SK-N-SH (cell line): ENCODE results near the gene CR1. TPM values are rescaled to one million over a fixed set of nuclear protein-coding genes. Genes with fewer than 3 reads are reported as not detected.

ENCODE experiments used
- CTCF ChIA-PET: fragments of 300-600, 350-600 bp; formaldehyde crosslinking; extraction: SDS; loops from one replicate; lab custom pipeline; 2021; lab: Yijun Ruan, JAX
- POLR2A ChIA-PET: fragments of 350-600 bp; sonication (Branson Sonifier 250); formaldehyde crosslinking; extraction: SDS; loops from one replicate; lab custom pipeline; 2020; ENCODE audit warnings: antibody characterized with exemption, inconsistent platforms; lab: Yijun Ruan, JAX
- DNase-seq: peaks from one replicate; pipeline ENCODE4 v3.0.0; 2012
- H2AFZ ChIP-seq: fragments of 200-600 bp; sonication (generic); 2 replicates; pipeline ENCODE4 v1.8.1; 2016; ENCODE audit warnings: antibody characterized with exemption, mild to moderate bottlenecking, low read depth
- H3F3A ChIP-seq: fragments of 200-600 bp; sonication (generic); replicated peaks from 2 replicates; pipeline ENCODE3; 2016; ENCODE audit warnings: antibody characterized with exemption, mild to moderate bottlenecking; ENCODE audit not compliant: insufficient read depth
- H3K27ac ChIP-seq, 2 experiments: fragments of 200-500 bp in 1 of 2; fragments of 200-600 bp in 1 of 2; sonication (Bioruptor generic) in 1 of 2; sonication (generic), shearing (Covaris generic) in 1 of 2; 2 replicates each; pipeline versions ENCODE4 v1.5.1 to v1.6.1; 2014 to 2016; ENCODE audit warnings: low read depth in 2 of 2, inconsistent platforms in 1 of 2, low read length in 1 of 2, mild to moderate bottlenecking in 1 of 2, mixed read lengths in 1 of 2
- H3K27me3 ChIP-seq: fragments of 200-600 bp; sonication (generic), shearing (Covaris generic); 2 replicates; pipeline ENCODE4 v1.6.1; 2016; ENCODE audit warnings: mixed run types; ENCODE audit not compliant: insufficient read depth
- H3K36me3 ChIP-seq, 2 experiments: fragments of 200-500 bp in 1 of 2; fragments of 200-600 bp in 1 of 2; sonication (Bioruptor generic) in 1 of 2; sonication (generic) in 1 of 2; replicated peaks in 1 of 2; 2 replicates each; pipeline versions ENCODE3 to v1.5.1; 2014 to 2016; ENCODE audit warnings: low read length in 1 of 2, mild to moderate bottlenecking in 1 of 2; ENCODE audit not compliant: insufficient read depth in 2 of 2, control insufficient read depth in 1 of 2
- H3K4me1 ChIP-seq, 2 experiments: fragments of 200-500 bp in 1 of 2; fragments of 200-600 bp in 1 of 2; sonication (Bioruptor generic) in 1 of 2; sonication (generic), shearing (Covaris generic) in 1 of 2; 2 replicates each; pipeline versions ENCODE4 v1.5.1 to v1.6.1; 2014 to 2016; ENCODE audit warnings: low read depth in 1 of 2, low read length in 1 of 2, mixed run types in 1 of 2; ENCODE audit not compliant: insufficient read depth in 2 of 2, control insufficient read depth in 1 of 2
- H3K4me2 ChIP-seq: fragments of 200-600 bp; sonication (generic), shearing (Covaris generic); 2 replicates; pipeline ENCODE4 v1.6.1; 2017; ENCODE audit warnings: mixed run types
- H3K4me3 ChIP-seq, 2 experiments: fragments of 200-500 bp in 1 of 2; fragments of 200-600 bp in 1 of 2; sonication (Bioruptor generic) in 1 of 2; sonication (generic), shearing (Covaris generic) in 1 of 2; 2 replicates each; pipeline versions ENCODE4 v1.5.1 to v1.8.1; 2014 to 2016; ENCODE audit warnings: low read depth in 2 of 2, inconsistent platforms in 1 of 2, low read length in 1 of 2, mild to moderate bottlenecking in 1 of 2, mixed read lengths in 1 of 2, moderate library complexity in 1 of 2
- H3K79me2 ChIP-seq: fragments of 200-600 bp; sonication (generic); 2 replicates; pipeline ENCODE4 v1.8.1; 2017; ENCODE audit warnings: mild to moderate bottlenecking; ENCODE audit not compliant: insufficient read depth
- H3K9ac ChIP-seq: fragments of 200-600 bp; sonication (generic); 2 replicates; pipeline ENCODE4 v1.6.1; 2017; ENCODE audit warnings: mixed run types
- H3K9me2 ChIP-seq: fragments of 200-600 bp; sonication (generic); 2 replicates; pipeline ENCODE4 v1.6.1; 2017; ENCODE audit warnings: mixed run types
- H3K9me3 ChIP-seq: fragments of 200-600 bp; sonication (generic); 2 replicates; pipeline ENCODE4 v1.6.1; 2017; ENCODE audit warnings: mixed run types, mild to moderate bottlenecking, moderate library complexity
- H4K20me1 ChIP-seq: fragments of 200-600 bp; sonication (generic); 2 replicates; pipeline ENCODE4 v1.6.1; 2017; ENCODE audit warnings: mild to moderate bottlenecking, mixed run types; ENCODE audit not compliant: insufficient read depth
- CTCF ChIP-seq: fragments of 200-600 bp; sonication (generic); IDR thresholded peaks from 2 replicates; pipeline ENCODE4 v1.6.1; 2017; ENCODE audit warnings: antibody characterized with exemption, mild to moderate bottlenecking, moderate library complexity
- GATA2 ChIP-seq: sonication (generic); formaldehyde crosslinking; IDR thresholded peaks from 2 replicates; pipeline ENCODE4 v1.5.0; 2020; ENCODE audit warnings: mild to moderate bottlenecking, missing genetic modification reagents
- IRF3 ChIP-seq: fragments of 150-350 bp; IDR thresholded peaks from 2 replicates; pipeline ENCODE4 v1.6.1; 2016; ENCODE audit warnings: mild to moderate bottlenecking, low read depth, low read length
- MEF2A ChIP-seq: IDR thresholded peaks from 2 replicates; pipeline ENCODE4 v1.4.0; 2012; ENCODE audit warnings: low read depth, borderline replicate concordance
- RXRA ChIP-seq: IDR thresholded peaks from 2 replicates; pipeline ENCODE4 v1.4.0; 2012; ENCODE audit warnings: low read depth, mild to moderate bottlenecking, borderline replicate concordance
- SIN3A ChIP-seq: IDR thresholded peaks from 2 replicates; pipeline ENCODE4 v1.6.1; 2012; ENCODE audit warnings: low read depth, mild to moderate bottlenecking, low read length, moderate library complexity, borderline replicate concordance
- SMC3 ChIP-seq: IDR thresholded peaks from 2 replicates; pipeline ENCODE4 v1.6.1; 2012; ENCODE audit warnings: low read depth, low read length, improper control_type of control experiment
- TCF12 ChIP-seq: IDR thresholded peaks from 2 replicates; pipeline ENCODE4 v1.4.0; 2012
- YY1 ChIP-seq: IDR thresholded peaks from 2 replicates; pipeline ENCODE4 v1.4.0; 2012; ENCODE audit warnings: low read depth, mild to moderate bottlenecking
- ZBTB33 ChIP-seq: IDR thresholded peaks from 2 replicates; pipeline ENCODE4 v1.4.0; 2012; ENCODE audit warnings: low read depth, borderline replicate concordance
- WGBS: methylation state at CpG from one replicate; pipeline ENCODE4 v1.1.6; 2017; ENCODE audit warnings: low lambda C conversion rate; 5-methylcytosine and 5-hydroxymethylcytosine counted together
- polyA plus RNA-seq, 3 experiments: library from polyadenylated mRNA; depleted of rRNA; stranded (reverse); fragments of >200 nt; gene quantifications; 2 replicates each; pipeline ENCODE4 v1.2.3, GENCODE V29; 2012

CR1 gene
- polyA plus RNA-seq, 1 of the 3 experiments (the other 2 are of a cell fraction) = not detected

- H3K4me1 ChIP-seq = peaks cover 0 to 3% of the 10 kb centered on the region in 2 experiments; a peak in 1 of 4 replicates
- H3K4me3 ChIP-seq = no peak overlapping the region
- H3K79me2 ChIP-seq = no peaks in the 10 kb centered on the region
- H3F3A ChIP-seq = no peaks in the 10 kb centered on the region
- no peaks in the 10 kb centered on the region for H4K20me1 ChIP-seq
- POLR2A ChIA-PET = no interaction called here
- no peaks in the 10 kb centered on the region for H3K9me2 ChIP-seq
- TF ChIP-seq RXRA (no peak), MEF2A (no peak)
- TF ChIP-seq, all 33 proteins: peak for 0
- Histone ChIP-seq H3K36me3 (no peaks in the 10 kb centered on the region), H3K27me3 (no peaks in the 10 kb centered on the region; the same call in 1 of the 2 replicates), H3K9ac (no peak overlapping the region), H3K9me3 (no peaks in the 10 kb centered on the region), H2AFZ (no peak overlapping the region), H3K27ac (no peak overlapping the region), H3K4me2 (no peak overlapping the region)
- no peak for DNase-seq
- CTCF ChIA-PET = no interaction called here
These were observed 20.8 kb downstream of the CR1 start for GRCh38 chr1:207516729-207517128.

GRCh38 chr1:207518608-207519236, 22.8 kb downstream of the CR1 start:
- H3K9me3 ChIP-seq = no peaks in the 10 kb centered on the region
- H3K9me2 ChIP-seq = no peaks in the 10 kb centered on the region
- H3K27me3 ChIP-seq = no peaks in the 10 kb centered on the region; the same call in 1 of the 2 replicates
- no peaks in the 10 kb centered on the region for H4K20me1 ChIP-seq
- H2AFZ ChIP-seq = no peak overlapping the region
- H3K4me1 ChIP-seq = peaks cover 0 to 3% of the 10 kb centered on the region in 2 experiments; a peak in 1 of 4 replicates
- no peak for TF ChIP-seq TCF12
- TF ChIP-seq RXRA = no peak
- no peak for TF ChIP-seq MEF2A
- TF ChIP-seq IRF3 = no peak
- TF ChIP-seq ZBTB33 = no peak
- no peak for TF ChIP-seq YY1
- TF ChIP-seq SIN3A = no peak
- TF ChIP-seq GATA2 (CRISPR knock-in tag) = no peak
- TF ChIP-seq CTCF = no peak
- no peak for TF ChIP-seq SMC3
- no peaks in the 10 kb centered on the region for H3K79me2 ChIP-seq
- H3F3A ChIP-seq = no peaks in the 10 kb centered on the region
- no peak overlapping the region for H3K4me2 ChIP-seq
- WGBS = 5% methylated on average over 4 of the region's 4 CpGs
- ChIA-PET CTCF (interaction anchor here (1.2 to 1.5 kb wide), 2 partner anchors 19 to 21 kb away, joined by 3 to 4 read pairs; no protein-coding TSS in a partner anchor), POLR2A (no interaction called here)
- H3K27ac ChIP-seq = no peak overlapping the region
- H3K36me3 ChIP-seq = no peaks in the 10 kb centered on the region
- DNase-seq = no peak
- no peak overlapping the region for H3K9ac ChIP-seq
- H3K4me3 ChIP-seq = no peak overlapping the region
